Activated T-helper 2 cell treated with anti-CD3 and anti-CD28 coated beads, Interferon-gamma antibody, Interleukin-2, Interleukin-4, amounts not matched to agents 10 μg/mL and 5 μg/mL and 100 μg/mL, durations not matched to agents 14 hours and 24 hours and 36 hours (primary cell): Measurements from ENCODE around the gene NDUFAF2. TPM values are rescaled to one million over a fixed set of nuclear protein-coding genes. Genes with fewer than 3 reads are reported as not detected.
"Not testable (repeated sequence)": the region's sequence is repeated elsewhere in the genome, so short reads cannot be mapped to it uniquely, and the experiment has no call there.

Experiments used
- DNase-seq: peaks from one replicate; pipeline ENCODE4 v3.0.0; 2021; ENCODE audit warnings: low spot score
- H3K27ac Mint-ChIP-seq: one replicate; pipeline ENCODE4 v1.8.0; 2021; ENCODE audit warnings: mixed read lengths
- H3K27me3 Mint-ChIP-seq: one replicate; pipeline ENCODE4 v1.8.0; 2021; ENCODE audit warnings: low read depth, mixed read lengths
- H3K36me3 Mint-ChIP-seq: one replicate; pipeline ENCODE4 v1.8.0; 2021; ENCODE audit warnings: low read depth, mixed read lengths
- H3K4me1 Mint-ChIP-seq: one replicate; pipeline ENCODE4 v1.8.0; 2021; ENCODE audit warnings: low read depth, mixed read lengths
- H3K4me3 Mint-ChIP-seq: one replicate; pipeline ENCODE4 v1.8.0; 2021; ENCODE audit warnings: low read depth, mild to moderate bottlenecking, moderate library complexity, mixed read lengths
- H3K9me3 Mint-ChIP-seq: one replicate; pipeline ENCODE4 v1.8.0; 2021; ENCODE audit warnings: mixed read lengths
- intact Hi-C: fragments of 100-400 bp; cut with micrococcal nuclease; formaldehyde crosslinking; loops from one replicate; pipeline ENCODE4 v1.15.1; 2023
- total RNA-seq: library from RNA; stranded (reverse); gene quantifications from 2 replicates; pipeline ENCODE4 v1.2.3, GENCODE V29; 2022

The NDUFAF2 gene
- total RNA-seq, 1 donor from 2014 or later, result 32.6 TPM

GRCh38 chr5:61029456-61030162 lies 84.6 kb downstream of the NDUFAF2 start:
- no peak overlapping the region for H3K4me3 Mint-ChIP-seq
- no peaks in the 10 kb centered on the region for H3K27me3 Mint-ChIP-seq
- no peaks in the 10 kb centered on the region for H3K36me3 Mint-ChIP-seq
- intact Hi-C loops, result no loop called here
- no peaks in the 10 kb centered on the region for H3K9me3 Mint-ChIP-seq
- H3K4me1 Mint-ChIP-seq, result peaks cover 3% of the 10 kb centered on the region
- no peak for DNase-seq
- no peak overlapping the region for H3K27ac Mint-ChIP-seq

DNA sequence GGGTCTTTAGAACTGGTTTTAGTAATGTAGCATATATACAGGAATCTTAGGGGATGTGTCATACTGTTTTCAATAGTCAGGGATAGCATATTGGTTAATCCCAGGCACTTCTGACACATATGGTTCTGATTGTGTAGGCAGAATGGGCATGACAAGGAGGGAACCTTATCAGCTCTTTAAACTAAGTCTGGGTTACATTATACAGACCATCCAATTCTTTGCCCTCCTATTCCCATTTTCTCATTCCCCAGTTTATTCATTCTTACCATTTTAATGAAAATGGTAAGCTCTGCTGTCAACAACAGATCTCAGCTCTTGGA lies 85.1 kb downstream of the NDUFAF2 start:
- Mint-ChIP-seq H3K9me3 (no peaks in the 10 kb centered on the region), H3K4me3 (no peak overlapping the region), H3K27me3 (no peaks in the 10 kb centered on the region), H3K4me1 (peaks cover 3% of the 10 kb centered on the region), H3K27ac (no peak overlapping the region), H3K36me3 (no peaks in the 10 kb centered on the region)
- DNase-seq, result no peak
- intact Hi-C loops, result no loop called here

DNA sequence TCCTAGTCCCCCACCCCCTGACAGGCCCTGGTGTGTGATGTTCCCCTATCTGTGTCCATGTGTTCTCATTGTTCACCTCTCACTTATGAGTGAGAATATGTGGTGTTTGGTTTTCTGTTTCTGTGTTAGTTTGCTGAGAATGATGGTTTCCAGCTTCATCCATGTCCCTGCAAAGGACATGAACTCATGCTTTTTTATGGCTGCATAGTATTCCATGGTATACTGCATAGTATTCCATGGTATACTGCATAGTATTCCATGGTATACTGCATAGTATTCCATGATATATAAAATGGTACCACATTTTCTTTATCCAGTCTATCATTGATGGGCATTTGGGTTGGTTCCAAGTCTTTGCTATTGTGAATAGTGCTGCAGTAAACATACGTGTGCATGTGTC lies 86.3 kb downstream of the NDUFAF2 start:
- H3K27ac Mint-ChIP-seq, H3K9me3 Mint-ChIP-seq, H3K4me3 Mint-ChIP-seq, intact Hi-C loops, H3K27me3 Mint-ChIP-seq, DNase-seq, H3K4me1 Mint-ChIP-seq, H3K36me3 Mint-ChIP-seq: not testable (repeated sequence)

GRCh38 chr5:61044545-61044944 lies 99.5 kb downstream of the NDUFAF2 start:
- Mint-ChIP-seq H3K27me3 (no peaks in the 10 kb centered on the region), H3K4me1 (peaks cover 5% of the 10 kb centered on the region), H3K9me3 (no peaks in the 10 kb centered on the region), H3K36me3 (peaks cover 3% of the 10 kb centered on the region), H3K27ac (no peak overlapping the region), H3K4me3 (no peak overlapping the region)
- intact Hi-C loops, result loop anchor here (2.0 kb wide), 1 partner anchor 236 kb away; no protein-coding TSS in a partner anchor
- no peak for DNase-seq

DNA sequence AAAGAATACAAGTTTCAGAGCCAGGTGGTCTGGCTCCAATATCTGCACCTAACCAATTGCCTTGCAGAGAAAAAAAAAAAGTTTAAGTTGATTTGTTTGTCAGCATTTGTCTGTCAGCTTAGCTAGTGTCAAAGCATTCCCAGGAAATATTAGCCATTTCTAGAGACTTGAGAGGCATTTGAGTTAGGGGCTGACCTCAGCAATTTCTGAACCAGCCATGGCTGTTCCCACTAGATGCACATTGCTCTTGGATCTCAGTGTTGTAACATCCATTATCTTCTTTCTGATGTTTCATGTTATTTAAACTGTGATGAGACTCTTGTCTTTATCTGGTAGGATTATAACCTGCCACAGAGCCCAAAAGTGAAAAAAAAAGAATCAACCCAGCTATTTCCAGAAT lies 102.3 kb downstream of the NDUFAF2 start:
- H3K9me3 Mint-ChIP-seq, result no peaks in the 10 kb centered on the region
- intact Hi-C loops, result no loop called here
- H3K4me1 Mint-ChIP-seq, result peaks cover 9% of the 10 kb centered on the region
- H3K27ac Mint-ChIP-seq, result no peak overlapping the region
- H3K36me3 Mint-ChIP-seq, result peaks cover 3% of the 10 kb centered on the region
- no peaks in the 10 kb centered on the region for H3K27me3 Mint-ChIP-seq
- no peak for DNase-seq
- H3K4me3 Mint-ChIP-seq, result no peak overlapping the region

GRCh38 chr5:61048534-61048933 lies 103.5 kb downstream of the NDUFAF2 start:
- Mint-ChIP-seq H3K9me3 (no peaks in the 10 kb centered on the region), H3K4me3 (no peak overlapping the region), H3K4me1 (peaks cover 9% of the 10 kb centered on the region), H3K36me3 (peaks cover 3% of the 10 kb centered on the region), H3K27me3 (no peaks in the 10 kb centered on the region), H3K27ac (no peak overlapping the region)
- intact Hi-C loops, result no loop called here
- DNase-seq, result no peak

DNA sequence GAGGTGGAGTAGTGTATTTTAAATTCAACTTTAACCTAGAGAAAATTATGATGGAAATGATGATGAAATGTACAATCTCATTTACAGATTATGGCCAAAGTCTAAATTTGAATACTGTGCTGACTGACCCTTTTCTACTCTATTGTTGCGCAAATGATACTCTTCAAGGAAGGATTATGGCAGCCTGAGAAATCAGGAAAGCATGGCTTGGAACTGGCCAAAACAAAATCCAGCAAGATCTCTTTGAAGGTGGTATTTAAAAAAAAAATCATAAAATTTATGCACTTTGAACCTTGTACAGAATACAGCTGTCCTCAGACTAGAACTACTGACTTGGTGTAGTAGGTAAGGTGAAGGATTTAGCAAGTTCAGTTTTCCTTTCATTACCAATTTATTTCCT lies 105.3 kb downstream of the NDUFAF2 start:
- Mint-ChIP-seq H3K9me3 (no peaks in the 10 kb centered on the region), H3K27me3 (no peaks in the 10 kb centered on the region), H3K4me3 (no peak overlapping the region), H3K27ac (no peak overlapping the region), H3K4me1 (peaks cover 9% of the 10 kb centered on the region), H3K36me3 (peaks cover 3% of the 10 kb centered on the region)
- no peak for DNase-seq
- intact Hi-C loops, result loop anchor here (10.0 kb wide), 1 partner anchor 115 kb away; the partner anchor contains the start of gene SMIM15

GRCh38 chr5:61051267-61051666 lies 106.3 kb downstream of the NDUFAF2 start:
- H3K36me3 Mint-ChIP-seq, result peaks cover 3% of the 10 kb centered on the region
- intact Hi-C loops, result loop anchor here (10.0 kb wide), 1 partner anchor 114 kb away; the partner anchor contains the start of gene SMIM15
- H3K27me3 Mint-ChIP-seq, result no peaks in the 10 kb centered on the region
- H3K27ac Mint-ChIP-seq, result no peak overlapping the region
- no peak for DNase-seq
- H3K9me3 Mint-ChIP-seq, result no peaks in the 10 kb centered on the region
- H3K4me3 Mint-ChIP-seq, result no peak overlapping the region
- H3K4me1 Mint-ChIP-seq, result peaks cover 9% of the 10 kb centered on the region

- no peaks in the 10 kb centered on the region for H3K9me3 Mint-ChIP-seq
- H3K27me3 Mint-ChIP-seq, result no peaks in the 10 kb centered on the region
- H3K36me3 Mint-ChIP-seq, result peaks cover 3% of the 10 kb centered on the region
- H3K4me1 Mint-ChIP-seq, result peaks cover 9% of the 10 kb centered on the region
- no peak overlapping the region for H3K4me3 Mint-ChIP-seq
- no peak for DNase-seq
- no peak overlapping the region for H3K27ac Mint-ChIP-seq
- intact Hi-C loops, result loop anchor here (10.0 kb wide), 1 partner anchor 112 kb away; the partner anchor contains the start of gene SMIM15
These were observed 107.9 kb downstream of the NDUFAF2 start for GRCh38 chr5:61052882-61053281.

- Mint-ChIP-seq H3K27me3 (no peaks in the 10 kb centered on the region), H3K4me1 (peaks cover 4% of the 10 kb centered on the region), H3K4me3 (no peak overlapping the region), H3K9me3 (no peaks in the 10 kb centered on the region), H3K36me3 (no peaks in the 10 kb centered on the region), H3K27ac (no peak overlapping the region)
- DNase-seq, result no peak
- intact Hi-C loops, result loop anchor here (10.0 kb wide), 1 partner anchor 111 kb away; the partner anchor contains the start of gene SMIM15
These were observed 108.9 kb downstream of the NDUFAF2 start for GRCh38 chr5:61053937-61054336.

GRCh38 chr5:61055434-61056006 lies 110.5 kb downstream of the NDUFAF2 start:
- Mint-ChIP-seq H3K4me1 (peaks cover 4% of the 10 kb centered on the region), H3K27me3 (no peaks in the 10 kb centered on the region), H3K27ac (no peak overlapping the region), H3K4me3 (no peak overlapping the region), H3K9me3 (no peaks in the 10 kb centered on the region), H3K36me3 (no peaks in the 10 kb centered on the region)
- no peak for DNase-seq
- intact Hi-C loops, result loop anchor here (1.0 to 10.0 kb wide), 2 partner anchors 109 to 603 kb away; partner anchors contain the start of gene SMIM15

DNA sequence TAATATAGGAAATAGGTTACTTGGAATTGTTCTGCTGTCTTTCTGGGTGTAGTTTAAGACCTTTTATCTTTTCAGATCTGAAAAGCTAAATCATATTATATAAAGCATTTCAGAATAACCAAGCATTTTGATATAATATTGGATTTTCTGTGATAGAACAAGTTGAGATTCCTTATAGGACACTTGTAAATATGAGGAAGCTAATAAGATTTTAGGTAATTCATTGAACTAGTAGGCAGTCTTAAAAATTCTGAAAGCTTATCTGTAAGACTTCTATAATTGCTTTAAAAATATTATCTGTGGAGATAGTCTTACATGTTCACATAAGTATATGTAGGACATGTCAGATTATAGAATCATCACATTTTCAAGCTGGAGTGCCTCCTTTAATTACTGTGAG lies 114.5 kb downstream of the NDUFAF2 start:
- no peak for DNase-seq
- intact Hi-C loops, result loop anchor here (10.0 kb wide), 1 partner anchor 105 kb away; the partner anchor contains the start of gene SMIM15
- H3K4me1 Mint-ChIP-seq, result no peaks in the 10 kb centered on the region
- H3K36me3 Mint-ChIP-seq, result no peaks in the 10 kb centered on the region
- H3K4me3 Mint-ChIP-seq, result no peak overlapping the region
- H3K9me3 Mint-ChIP-seq, result peaks cover 22% of the 10 kb centered on the region
- no peaks in the 10 kb centered on the region for H3K27me3 Mint-ChIP-seq
- no peak overlapping the region for H3K27ac Mint-ChIP-seq

DNA sequence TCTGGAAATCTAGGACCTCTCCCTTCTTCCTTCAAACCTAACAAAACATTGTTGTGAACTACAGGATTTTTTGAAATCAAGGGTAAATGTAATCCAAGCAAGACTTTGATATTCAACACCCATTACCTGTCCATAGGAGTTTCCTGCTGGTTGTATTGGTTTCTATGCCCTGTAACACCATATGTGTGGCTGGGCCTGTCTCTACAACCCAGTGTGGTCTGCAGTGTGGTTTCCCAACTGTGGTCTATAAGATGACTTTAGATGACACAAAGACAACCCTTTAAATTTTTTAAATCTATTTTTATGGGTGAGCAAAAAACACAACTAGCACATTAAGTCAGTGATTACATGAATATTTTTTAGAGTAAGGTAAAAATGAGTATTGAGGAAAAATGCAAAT lies 124.1 kb downstream of the NDUFAF2 start:
- no peak overlapping the region for H3K27ac Mint-ChIP-seq
- no peaks in the 10 kb centered on the region for H3K9me3 Mint-ChIP-seq
- H3K36me3 Mint-ChIP-seq, result peaks cover 5% of the 10 kb centered on the region
- no peak for DNase-seq
- H3K4me1 Mint-ChIP-seq, result peaks cover 3% of the 10 kb centered on the region
- no peaks in the 10 kb centered on the region for H3K27me3 Mint-ChIP-seq
- no peak overlapping the region for H3K4me3 Mint-ChIP-seq
- intact Hi-C loops, result no loop called here
